ENCODE results near the gene SMG6.

The SMG6 gene

DNA sequence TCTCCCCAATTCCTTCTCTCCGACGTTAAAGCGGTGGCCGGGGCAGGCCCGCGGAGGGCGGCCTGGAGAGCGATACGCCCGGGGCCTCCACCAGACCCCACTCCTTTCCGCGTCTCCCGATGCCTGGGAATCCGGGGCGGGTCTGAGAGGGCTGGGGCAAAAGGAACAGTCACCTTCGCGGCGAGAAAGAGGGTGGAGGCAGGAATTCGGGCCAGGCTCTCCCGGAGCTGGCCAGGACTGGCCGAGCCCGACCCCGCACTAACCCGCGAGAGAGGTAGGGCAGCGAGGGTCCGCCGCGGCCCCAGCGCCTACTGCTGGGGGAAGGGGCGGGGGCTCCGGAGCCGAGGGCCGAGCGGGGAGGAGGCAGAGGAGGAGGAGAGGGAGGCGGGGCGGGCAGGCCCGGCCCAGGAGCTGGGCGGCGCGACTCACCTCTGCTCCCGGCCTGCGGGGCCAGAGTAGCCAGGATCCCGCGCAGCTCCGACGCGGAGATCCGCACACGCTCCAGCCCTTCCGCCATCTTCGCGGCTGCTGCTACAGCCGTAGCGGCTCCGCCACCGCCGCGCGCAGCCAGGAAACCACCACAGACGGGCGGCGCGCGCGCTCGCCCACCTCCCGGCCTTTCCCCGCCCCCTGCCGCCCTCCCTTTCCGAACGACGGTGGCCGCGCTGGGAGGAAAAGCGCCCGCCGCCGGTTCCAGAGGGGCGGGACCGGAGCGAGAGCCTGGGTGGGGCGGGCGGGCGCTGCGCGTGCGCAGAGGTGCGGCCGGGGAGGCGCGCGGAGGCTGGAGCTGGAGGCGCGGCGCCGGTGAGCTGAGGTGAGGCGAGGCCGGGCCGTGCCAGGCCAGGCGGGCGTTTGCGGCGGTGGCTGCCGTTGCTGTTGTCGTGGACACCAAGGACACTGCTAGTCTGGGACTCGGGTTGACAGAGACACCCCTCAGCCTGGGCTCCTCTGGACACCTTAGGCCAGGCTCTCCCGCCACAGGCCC is at the start of gene SMG6, which contains the start of gene SRR:
TSS of gene SMG6 (minus strand) at position 582 of the 985 bp plus-strand sequence. CDS start at position 517, 65 bp downstream.
TSS of gene SRR (plus strand) at position 747 of the 985 bp plus-strand sequence. CDS start 11,611 bp downstream, outside the sequence.
- DNase-seq (ENCODE audit: low read depth) = peak; percentile 84

DNA sequence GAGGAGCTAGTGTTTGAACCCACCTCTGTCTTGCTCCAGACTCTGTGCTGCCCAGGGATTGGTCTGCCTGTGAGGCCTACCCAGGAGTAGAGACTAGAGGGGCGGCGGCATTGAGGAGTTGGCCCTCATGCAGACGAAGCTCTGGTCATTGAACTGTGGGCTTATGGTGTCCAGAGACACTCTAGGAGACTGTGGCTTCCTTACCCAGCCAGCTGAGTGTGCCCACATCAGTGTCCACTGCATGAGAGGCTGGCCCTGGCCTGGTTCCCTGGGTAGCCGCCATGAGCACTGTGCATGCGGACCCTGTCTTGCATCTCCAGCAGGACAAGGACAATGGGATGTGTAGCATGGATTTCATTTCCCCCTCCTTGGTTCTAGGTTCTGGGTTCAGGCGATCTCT is 47.7 kb upstream of the SMG6 start:
- DNase-seq (ENCODE audit: low read depth) = no peak

DNA sequence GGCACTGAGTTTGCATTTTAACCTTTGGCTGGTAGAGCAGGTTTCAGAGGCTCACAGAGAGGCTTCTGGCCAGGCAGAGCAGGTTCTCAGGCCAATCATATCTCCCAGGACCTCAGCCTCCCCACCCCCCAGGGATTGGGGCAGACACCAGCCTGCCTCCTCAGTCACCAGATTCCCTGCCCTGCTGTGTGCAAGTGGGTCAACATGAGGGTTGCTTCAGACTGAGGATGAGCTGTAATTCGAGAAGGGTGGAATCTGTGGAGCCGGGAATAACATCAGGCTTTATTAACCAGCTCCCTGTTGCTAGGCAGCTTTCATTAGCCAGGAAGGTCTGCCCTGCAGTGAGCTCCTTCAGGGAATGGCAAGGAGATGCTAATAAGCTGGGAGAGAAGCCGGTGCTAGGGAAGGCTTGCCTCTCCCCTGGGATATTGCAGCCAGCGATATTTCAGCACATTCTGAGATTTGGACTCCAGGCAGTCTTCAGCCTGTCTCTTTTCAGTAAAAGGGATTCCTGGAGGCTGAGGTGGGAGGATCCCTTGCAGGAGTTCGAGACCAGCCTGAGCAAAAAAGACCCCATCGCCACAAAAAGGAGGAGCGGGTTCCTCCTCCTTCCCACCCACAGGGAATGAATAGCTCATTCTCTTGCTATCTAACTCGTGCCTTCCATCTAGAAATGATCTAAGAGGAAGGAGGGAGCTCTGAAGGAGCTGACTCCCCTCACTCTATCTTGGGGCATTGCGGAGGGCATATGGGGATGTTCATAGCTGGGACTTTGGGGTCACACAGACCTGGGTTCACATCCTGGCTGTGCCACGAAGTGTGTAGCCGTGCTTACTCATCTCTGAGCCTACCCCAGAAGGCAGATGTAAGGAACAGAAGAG is 44.5 kb upstream of the SMG6 start:
- peak; percentile 84 for DNase-seq (ENCODE audit: low read depth)

DNA sequence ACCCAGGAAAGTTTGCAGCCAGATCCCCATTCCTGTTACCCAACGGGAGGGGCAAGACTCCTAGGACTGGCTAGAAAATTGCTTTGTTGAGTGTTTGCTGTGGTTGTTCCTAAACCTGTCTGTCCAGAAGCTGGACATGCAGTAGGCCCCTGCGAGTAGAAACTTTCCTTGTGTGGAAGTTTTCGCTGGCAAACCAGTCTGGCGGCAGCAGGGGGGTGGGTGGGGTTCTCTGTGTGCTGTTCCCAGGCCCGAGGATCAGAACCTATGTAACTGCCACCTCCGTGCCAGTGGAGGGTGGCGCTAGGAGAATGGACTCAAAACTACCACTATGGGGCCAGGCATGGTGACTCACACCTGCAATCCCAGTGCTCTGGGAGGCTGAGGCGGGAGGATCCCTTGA is 42.9 kb upstream of the SMG6 start:
- no peak for DNase-seq (ENCODE audit: low read depth)

DNA sequence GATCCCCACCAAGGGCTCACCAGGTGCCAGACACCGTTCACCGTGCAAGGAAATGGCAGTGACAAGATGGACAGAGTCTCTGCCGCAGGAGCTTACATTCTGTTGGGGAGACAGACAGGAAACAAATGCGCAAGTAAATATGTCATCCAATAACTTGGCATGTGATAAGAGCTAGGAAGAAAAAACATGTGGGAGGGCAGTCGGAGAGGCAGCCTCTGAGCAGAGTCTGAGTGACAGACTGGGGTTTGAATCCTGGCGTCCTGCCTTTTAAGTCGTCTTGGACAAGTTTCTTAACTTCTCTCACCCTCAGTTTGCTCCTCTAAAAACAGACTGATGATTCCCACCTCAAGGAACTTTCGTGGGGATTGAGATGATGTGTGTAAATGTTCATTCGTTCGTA is 40.9 kb upstream of the SMG6 start:
- no peak for DNase-seq (ENCODE audit: low read depth)

DNA sequence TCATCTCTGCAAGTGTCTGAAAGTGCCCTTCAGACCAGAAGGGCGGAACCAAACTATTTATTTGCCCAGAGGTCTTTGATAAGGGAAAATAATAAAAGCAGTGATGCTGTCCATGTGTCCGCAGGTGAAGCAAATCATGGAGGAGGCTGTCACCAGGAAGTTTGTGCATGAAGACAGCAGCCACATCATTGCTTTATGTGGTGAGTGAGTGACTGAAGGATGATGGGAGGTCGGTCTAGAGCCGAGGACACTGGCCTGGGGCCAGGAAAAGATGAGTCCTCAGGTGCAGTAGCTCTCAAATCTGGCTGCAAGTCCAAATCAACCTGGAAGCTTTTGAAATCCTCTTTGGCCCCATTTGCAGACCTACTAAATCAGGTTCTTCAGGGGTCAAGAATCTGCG is 39.8 kb upstream of the SMG6 start:
- DNase-seq (ENCODE audit: low read depth) = peak; percentile 21

DNA sequence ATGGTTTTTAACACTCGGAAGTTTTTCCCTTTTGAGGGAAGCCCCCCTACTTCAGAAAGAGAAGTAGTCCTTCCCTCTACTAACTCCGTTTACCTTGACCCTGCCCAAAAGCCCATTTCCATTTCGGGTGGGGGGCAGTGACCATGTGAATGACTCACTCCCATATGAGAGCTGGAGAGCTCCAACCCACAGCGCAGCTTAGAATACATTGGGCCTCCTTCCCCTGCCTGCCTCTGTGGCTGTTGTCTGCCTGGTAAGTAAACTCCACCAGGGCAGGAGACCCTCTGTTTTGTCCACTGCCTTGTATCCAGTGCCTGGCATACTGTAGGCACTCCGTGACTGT is 34.7 kb upstream of the SMG6 start:
- DNase-seq (ENCODE audit: low read depth) = peak; percentile 36

DNA sequence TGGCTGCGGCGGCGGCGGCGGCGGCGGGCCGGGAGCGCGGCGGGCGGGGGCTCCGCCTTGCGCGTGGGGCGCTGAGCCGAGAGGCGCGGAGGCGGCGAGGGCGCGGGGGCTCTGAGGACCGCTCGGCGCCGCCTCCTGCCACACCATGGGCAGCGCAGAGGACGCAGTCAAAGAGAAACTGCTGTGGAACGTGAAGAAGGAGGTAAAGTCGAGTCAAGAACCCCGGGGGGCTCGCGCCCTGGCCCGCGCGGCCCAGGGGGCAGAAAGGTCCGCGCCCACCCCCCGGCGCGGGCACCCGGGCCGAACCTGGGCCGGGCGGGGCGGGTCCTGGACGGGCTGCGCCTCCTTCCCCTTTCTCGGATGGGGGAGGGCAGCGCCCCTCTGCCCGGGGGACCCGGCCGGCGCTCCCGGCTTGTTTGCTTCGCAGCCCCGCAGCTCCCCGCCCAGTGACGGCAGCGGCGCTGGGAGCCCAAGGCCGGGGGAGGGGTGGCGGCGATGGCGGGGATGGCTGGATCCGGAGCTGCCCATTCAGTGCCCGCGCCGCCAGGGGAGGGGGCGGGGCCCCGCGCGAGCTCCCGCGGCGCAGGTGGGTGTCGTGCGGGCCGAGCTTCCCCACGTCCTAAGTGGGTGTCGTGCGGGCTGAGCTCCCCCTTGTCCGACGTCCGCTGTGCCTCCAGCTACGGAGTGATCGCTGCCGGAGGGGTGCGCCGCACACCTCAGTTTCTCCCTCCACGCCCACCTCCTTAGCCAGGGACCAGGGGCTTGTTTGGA is 34.1 kb upstream of the SMG6 start:
- DNase-seq (ENCODE audit: low read depth) = peak; percentile 64

DNA sequence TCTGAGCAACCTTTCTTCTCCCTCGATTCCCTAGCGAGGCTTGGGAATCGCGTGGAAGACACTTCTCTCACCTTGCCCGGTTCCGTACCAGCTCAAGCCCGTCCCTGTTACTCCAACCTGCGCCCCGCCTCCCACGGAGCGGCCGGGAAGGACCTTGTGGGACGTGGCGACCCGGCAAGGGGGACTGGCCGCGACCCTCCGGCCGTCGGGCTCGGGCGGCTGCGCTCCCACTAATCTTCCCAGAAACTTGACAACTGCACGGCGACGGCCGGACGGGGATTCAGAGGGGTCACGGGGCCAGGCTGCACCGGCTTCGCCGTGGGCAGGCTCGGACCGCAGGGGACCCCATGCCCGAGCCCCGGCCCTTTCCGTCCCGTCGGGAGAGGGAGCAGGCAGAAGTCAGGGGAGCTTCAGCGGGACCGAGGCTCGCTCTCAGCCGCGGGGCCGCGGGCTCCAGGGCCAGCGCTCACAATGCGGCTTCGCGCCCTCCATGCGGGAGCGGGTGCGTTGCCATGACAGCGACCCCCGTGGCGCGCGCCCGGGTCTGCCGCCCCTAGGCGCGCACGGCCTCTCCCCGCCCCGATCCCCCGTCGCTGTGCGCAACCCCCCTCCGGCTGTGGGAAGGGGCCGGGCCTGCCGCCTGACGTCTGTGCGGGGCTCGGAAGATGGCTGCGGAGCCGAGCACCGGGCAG is 33.4 kb upstream of the SMG6 start, which contains the start of gene SGSM2:
TSS of gene SGSM2 (plus strand) at position 650 of the 692 bp plus-strand sequence. CDS start 188 bp downstream, outside the sequence.
- DNase-seq (ENCODE audit: low read depth) = peak; percentile 39

DNA sequence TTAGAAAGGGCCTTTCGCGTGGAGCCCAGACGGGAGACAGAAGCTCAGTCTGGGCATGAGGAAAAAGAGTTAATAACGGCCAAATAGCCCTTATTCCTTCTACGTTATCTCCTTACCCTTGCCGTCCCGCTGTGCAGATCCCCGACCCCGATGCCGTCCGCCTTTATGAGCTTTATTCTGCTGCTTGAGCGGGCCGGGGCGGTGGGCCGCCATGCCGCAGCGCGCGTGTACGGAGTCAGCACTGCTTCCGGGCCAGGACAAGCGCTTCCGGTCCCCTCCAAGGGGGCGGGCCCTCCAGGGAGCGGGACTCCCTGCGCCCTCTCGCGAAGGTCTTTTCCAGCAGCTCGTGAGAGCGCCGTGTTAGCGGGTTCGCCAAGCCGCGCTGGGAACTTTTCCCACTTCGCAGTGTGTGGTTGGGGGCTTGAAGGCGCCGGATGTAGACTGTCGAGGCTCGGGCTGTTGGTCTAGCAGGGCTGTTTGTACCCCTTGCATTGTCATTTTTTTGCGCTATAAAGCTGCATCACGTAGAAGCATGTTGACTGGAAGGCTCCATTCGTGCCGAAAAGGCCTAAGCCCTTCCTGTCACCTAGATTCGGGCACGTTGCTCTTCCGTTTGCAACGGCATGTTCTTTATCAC is 32.7 kb upstream of the SMG6 start, which contains the start of gene TSR1:
TSS of gene TSR1 (minus strand) at position 243 of the 637 bp plus-strand sequence. CDS start at position 213, 30 bp downstream.
- DNase-seq (ENCODE audit: low read depth) = peak; percentile 94

DNA sequence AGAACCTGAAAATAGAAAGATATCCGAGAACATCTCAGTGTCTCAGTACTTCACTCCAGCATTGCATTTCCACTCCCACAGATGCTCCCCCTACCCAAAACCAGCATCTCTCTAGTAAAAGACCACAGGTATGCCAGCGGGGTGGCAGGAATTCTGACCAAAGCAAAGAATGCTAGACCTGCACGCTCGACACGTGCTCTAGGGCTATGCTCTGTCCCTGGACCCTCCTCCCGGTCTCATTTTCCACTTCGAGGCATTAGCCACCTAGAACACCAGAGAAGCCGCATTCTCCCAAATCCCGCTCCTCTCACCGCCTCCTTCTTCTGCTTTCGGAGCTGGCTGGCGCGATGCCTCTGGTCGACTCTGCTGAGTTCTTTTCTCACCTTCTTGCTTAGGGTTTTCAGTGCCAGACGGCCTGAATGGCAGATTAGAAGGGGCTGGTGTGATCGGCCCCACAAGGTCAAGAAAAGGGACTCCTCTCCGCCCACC is 32.2 kb upstream of the SMG6 start:
- no peak for DNase-seq (ENCODE audit: low read depth)

DNA sequence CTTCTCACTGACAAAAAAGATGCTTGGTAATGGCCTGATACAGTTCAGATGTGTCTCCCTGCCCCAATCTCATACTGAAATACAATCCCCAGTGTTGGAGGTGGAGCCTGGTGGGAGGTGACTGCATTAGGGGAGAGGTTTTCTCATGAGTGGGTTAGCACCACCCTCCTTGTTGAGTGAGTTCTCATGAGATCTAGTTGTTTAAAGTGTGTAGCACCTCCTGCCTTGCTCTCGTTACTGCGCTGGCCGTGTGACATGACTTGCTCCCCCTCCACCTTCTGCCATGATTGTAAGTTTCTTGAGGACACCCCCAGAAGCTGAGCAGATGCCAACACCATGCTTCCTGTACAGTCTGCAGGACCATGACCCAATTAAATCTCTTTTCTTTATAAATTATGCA is 27.7 kb upstream of the SMG6 start:
- DNase-seq (ENCODE audit: low read depth) = peak; percentile 8

DNA sequence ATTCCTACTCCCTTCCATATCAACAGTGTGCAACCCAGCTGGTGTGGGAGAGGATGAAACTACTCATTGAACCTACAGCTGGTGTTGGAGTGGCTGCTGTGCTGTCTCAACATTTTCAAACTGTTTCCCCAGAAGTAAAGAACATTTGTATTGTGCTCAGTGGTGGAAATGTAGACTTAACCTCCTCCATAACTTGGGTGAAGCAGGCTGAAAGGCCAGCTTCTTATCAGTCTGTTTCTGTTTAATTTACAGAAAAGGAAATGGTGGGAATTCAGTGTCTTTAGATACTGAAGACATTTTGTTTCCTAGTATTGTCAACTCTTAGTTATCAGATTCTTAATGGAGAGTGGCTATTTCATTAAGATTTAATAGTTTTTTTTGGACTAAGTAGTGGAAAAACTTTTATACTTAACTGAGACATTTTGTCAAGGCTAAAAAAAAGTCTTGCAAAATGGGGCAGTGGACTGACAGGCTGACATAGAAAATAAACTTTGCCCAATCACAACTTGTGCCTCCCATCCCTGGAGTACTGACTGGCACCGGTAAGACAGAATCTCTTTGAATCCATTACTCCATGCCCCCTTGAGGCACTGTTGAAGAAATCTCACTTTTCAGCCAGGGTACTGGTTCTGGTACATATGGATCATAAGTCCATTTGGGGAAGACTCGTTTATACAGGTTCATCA is 20.2 kb upstream of the SMG6 start:
- no peak for DNase-seq (ENCODE audit: low read depth)

DNA sequence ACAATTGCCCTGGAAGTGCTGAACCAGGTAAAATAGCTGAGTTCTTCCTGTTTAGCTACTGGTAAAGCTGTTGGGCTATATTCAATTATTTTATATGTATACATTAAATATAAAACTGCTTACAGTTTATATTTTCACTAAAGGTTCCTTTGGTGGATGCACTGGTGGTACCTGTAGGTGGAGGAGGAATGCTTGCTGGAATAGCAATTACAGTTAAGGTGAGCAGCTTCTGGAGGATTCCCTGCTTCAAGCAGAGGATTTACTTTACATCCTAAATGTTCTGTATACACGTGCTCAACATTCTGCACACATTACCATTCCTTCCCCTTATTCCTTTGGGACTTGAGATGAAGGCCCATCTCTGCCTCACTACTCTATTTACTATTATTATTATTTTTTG is 17.8 kb upstream of the SMG6 start:
- no peak for DNase-seq (ENCODE audit: low read depth)

DNA sequence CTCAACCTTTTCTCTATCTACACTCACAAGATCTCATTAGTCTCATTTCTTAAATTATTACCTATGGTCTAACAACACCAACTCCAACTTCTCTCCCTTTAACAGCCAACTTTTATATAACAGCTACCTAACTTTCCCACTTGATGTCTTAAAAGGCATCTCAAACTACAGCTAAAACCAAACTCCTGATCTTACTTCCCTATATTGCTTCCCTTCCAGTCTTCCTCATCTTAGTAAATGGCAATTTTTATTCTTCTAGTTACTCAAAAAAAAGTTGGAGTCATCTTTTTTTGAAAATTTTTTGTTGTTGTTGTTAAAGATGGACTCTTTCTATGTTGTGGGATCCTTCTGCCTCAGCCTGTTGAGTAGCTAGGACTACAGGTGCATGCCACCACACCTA is 15.5 kb upstream of the SMG6 start:
- DNase-seq (ENCODE audit: low read depth) = no peak

DNA sequence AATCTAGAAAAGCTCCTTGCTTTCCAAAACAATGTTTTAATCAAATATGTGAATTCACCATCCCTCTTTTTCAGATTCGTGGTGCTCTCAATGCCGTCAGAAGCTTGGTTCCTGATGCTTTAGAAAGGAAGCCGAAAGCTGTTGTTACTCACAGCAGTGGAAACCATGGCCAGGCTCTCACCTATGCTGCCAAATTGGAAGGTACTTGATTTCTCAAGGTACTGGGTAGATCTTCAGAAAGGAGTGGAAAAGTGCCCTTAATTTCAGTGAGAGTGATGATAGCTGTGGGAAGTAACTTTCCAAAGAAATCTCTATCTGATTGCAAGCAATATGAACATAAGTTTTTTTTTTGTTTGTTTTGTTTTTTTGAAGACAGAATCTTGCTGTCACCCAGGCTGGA is 14.2 kb upstream of the SMG6 start:
- DNase-seq (ENCODE audit: low read depth) = no peak

DNA sequence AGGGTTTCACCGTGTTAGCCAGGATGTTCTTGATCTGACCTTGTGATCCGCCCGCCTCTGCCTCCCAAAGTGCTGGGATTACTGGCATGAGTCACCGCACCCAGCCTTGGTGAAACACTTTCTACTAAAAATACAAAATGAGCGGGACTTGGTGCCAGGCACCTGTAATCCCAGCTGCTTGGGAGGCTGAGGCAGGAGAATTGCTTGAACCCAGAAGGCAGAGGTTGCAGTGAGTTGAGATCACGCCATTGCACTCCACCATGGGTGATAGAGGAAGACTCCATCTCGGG is 13.3 kb upstream of the SMG6 start:
- DNase-seq (ENCODE audit: low read depth) = peak; percentile 22

DNA sequence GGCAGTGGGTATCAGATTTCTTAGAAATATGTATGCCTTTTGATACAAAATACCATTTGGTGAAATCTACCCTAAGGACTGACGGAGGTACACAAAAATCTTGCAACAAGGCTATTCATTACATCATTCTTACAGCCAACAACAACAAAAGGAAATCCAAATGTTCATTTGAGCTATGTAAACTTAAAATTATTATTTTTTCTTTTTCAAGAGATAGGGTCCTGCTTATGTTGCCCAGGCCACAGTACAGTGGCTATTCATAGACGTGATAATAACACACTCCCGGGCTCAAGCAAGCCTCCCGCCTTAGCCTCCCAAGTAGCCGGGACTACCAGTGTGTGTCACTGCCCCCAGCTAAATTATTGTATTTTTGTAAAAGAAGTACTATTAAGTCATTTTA is 9.2 kb upstream of the SMG6 start:
- peak; percentile 34 for DNase-seq (ENCODE audit: low read depth)

DNA sequence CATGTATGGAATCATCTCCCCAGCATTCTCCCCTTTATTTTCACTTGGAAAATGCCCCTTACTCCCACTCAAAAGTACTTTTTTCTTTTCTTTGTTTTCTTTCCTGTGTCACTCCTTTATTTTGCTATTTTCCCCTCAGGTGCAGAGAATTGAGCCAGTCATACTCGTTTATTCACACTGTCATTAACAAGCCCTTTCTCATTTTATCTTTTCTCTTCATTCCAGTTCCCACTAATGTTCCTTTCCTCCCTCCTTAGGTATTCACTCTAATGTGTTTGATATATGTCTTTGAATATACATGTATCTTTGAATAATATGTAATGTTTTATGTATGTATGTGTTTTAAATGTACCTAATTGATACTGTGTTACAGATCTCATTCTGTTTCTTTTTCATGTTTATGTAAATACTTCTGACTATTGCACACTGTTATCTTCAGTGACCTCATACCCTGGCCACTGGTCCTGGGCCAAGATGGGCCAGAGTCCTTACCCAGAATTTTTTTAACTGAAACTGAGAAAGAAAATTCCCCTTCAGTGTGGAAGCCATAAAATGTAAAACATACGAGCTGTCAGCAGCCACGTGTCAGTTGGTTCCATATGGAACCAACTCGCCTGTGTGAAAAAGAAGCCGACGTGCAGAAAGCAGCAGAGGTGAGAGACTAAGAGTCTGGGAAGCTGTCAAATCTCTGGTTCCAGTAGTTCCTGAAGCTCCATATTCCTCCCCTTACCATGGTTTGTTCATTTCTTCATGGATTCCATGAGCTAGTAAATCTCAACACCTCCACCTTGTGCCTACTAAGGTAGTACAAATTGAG is 6.0 kb upstream of the SMG6 start:
- DNase-seq (ENCODE audit: low read depth) = peak; percentile 58
